Neural progenitor cell (in vitro differentiated cells): ENCODE measurements around the gene PCCA. TPM values are rescaled to one million over a fixed set of nuclear protein-coding genes. Genes with fewer than 3 reads are reported as not detected.

ENCODE experiments used
- DNase-seq: peaks from one replicate; pipeline ENCODE4 v3.0.0-alpha.2; 2016; ENCODE audit warnings: low spot score
- H2AFZ ChIP-seq: fragments of 200-600 bp; sonication (generic); replicated peaks from 2 replicates; pipeline ENCODE4 v1.6.1; 2016; ENCODE audit warnings: antibody characterized with exemption
- H3F3A ChIP-seq: fragments of 200-600 bp; sonication (generic); 2 replicates; pipeline ENCODE4 v1.6.1; 2016; ENCODE audit warnings: antibody characterized with exemption, low read depth
- H3K27ac ChIP-seq: fragments of 200-600 bp; sonication (generic); 2 replicates; pipeline ENCODE4 v1.5.1; 2016; ENCODE audit warnings: mild to moderate bottlenecking
- H3K27me3 ChIP-seq: fragments of 200-600 bp; sonication (generic); 2 replicates; pipeline ENCODE4 v1.6.1; 2016; ENCODE audit warnings: mild to moderate bottlenecking, moderate library complexity
- H3K36me3 ChIP-seq: fragments of 200-600 bp; sonication (generic); 2 replicates; pipeline ENCODE4 v1.5.1; 2016
- H3K4me1 ChIP-seq: fragments of 200-600 bp; sonication (generic); 2 replicates; pipeline ENCODE4 v1.6.1; 2016; ENCODE audit warnings: mixed run types
- H3K4me2 ChIP-seq: fragments of 200-600 bp; sonication (generic); 2 replicates; pipeline ENCODE4 v1.6.1; 2016
- H3K4me3 ChIP-seq: fragments of 200-600 bp; sonication (generic); 2 replicates; pipeline ENCODE4 v1.5.1; 2016
- H3K79me2 ChIP-seq: fragments of 200-600 bp; sonication (generic); 2 replicates; pipeline ENCODE4 v1.6.1; 2016; ENCODE audit warnings: low read depth
- H3K9ac ChIP-seq: fragments of 200-600 bp; sonication (generic); 2 replicates; pipeline ENCODE4 v1.6.1; 2016
- H3K9me3 ChIP-seq: fragments of 200-600 bp; sonication (generic); 2 replicates; pipeline ENCODE4 v1.5.1; 2016; ENCODE audit warnings: low read depth
- H4K20me1 ChIP-seq: fragments of 200-600 bp; sonication (generic); 2 replicates; pipeline ENCODE4 v1.6.1; 2016; ENCODE audit warnings: low read depth
- H3K27ac Mint-ChIP-seq: 3 replicates; pipeline ENCODE4 v1.8.0; 2021; ENCODE audit warnings: mixed read lengths
- H3K27me3 Mint-ChIP-seq: 2 replicates; pipeline ENCODE4 v1.8.0; 2022; ENCODE audit warnings: low read depth, mild to moderate bottlenecking, inconsistent platforms, moderate library complexity, mixed read lengths; ENCODE audit not compliant: insufficient read depth
- H3K36me3 Mint-ChIP-seq: 3 replicates; pipeline ENCODE4 v1.8.0; 2021; ENCODE audit warnings: mixed read lengths
- H3K4me1 Mint-ChIP-seq: 3 replicates; pipeline ENCODE4 v1.8.0; 2021; ENCODE audit warnings: mixed read lengths
- H3K4me3 Mint-ChIP-seq: 3 replicates; pipeline ENCODE4 v1.8.0; 2021; ENCODE audit warnings: mild to moderate bottlenecking, moderate library complexity, mixed read lengths
- H3K9me3 Mint-ChIP-seq: 3 replicates; pipeline ENCODE4 v1.8.0; 2020; ENCODE audit warnings: mixed read lengths
- CTCF ChIP-seq: fragments of 200-600 bp; sonication (generic); IDR thresholded peaks from 2 replicates; pipeline ENCODE4 v1.5.1; 2017; ENCODE audit warnings: antibody characterized with exemption, mild to moderate bottlenecking
- EZH2 ChIP-seq: fragments of 200-600 bp; sonication (generic); IDR thresholded peaks from 2 replicates; pipeline ENCODE4 v1.6.1; 2017; ENCODE audit warnings: antibody characterized with exemption, mild to moderate bottlenecking, moderate library complexity
- EZH2phosphoT487 ChIP-seq: fragments of 200-600 bp; sonication (generic); IDR thresholded peaks from 2 replicates; pipeline ENCODE4 v1.6.1; 2017; ENCODE audit warnings: antibody characterized with exemption
- total RNA-seq: library from RNA; depleted of rRNA; stranded (reverse); fragments of >200 nt; gene quantifications from 2 replicates; pipeline ENCODE4 v1.2.3, GENCODE V29; 2015; ENCODE audit warnings: low replicate concordance

Gene PCCA
- total RNA-seq, 1 donor from 2014 or later = 60.6 TPM

DNA sequence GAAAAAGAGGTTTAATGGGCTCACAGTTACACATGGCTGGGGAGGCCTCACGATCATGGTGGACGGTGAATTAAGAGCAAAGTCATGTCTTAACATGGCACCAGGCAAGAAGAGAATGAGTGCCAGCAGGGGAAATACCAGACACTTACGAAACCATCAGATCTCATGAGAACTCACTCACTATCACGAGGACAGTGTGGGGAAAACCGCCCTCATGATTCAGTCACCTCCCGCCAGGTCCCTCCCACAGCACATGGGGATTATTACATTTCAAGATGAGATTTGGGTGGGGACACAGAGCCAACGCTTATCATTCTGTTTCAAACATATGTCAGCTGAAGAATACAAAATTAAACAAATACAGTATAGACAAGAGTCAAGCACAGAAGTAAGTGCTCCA is 165.1 kb downstream of the PCCA start:
- no peaks in the 10 kb centered on the region for H3K4me1 ChIP-seq
- no peak overlapping the region for H2AFZ ChIP-seq
- H3K4me1 Mint-ChIP-seq = peaks cover 30% of the 10 kb centered on the region
- no peak overlapping the region for H3K4me3 ChIP-seq
- H3K27ac Mint-ChIP-seq = no peak overlapping the region
- DNase-seq = no peak
- H3K27ac ChIP-seq = no peak overlapping the region
- peaks cover 5% of the 10 kb centered on the region for H3K79me2 ChIP-seq
- H3K4me3 Mint-ChIP-seq = no peak overlapping the region
- no peaks in the 10 kb centered on the region for H3K9me3 ChIP-seq
- H3K36me3 ChIP-seq = no peaks in the 10 kb centered on the region
- H4K20me1 ChIP-seq = no peaks in the 10 kb centered on the region
- no peak overlapping the region for H3K4me2 ChIP-seq
- no peaks in the 10 kb centered on the region for H3K27me3 ChIP-seq
- TF ChIP-seq EZH2phosphoT487 (no peak), CTCF (no peak), EZH2 (no peak)
- peaks cover 6% of the 10 kb centered on the region for H3K9me3 Mint-ChIP-seq
- H3F3A ChIP-seq = no peaks in the 10 kb centered on the region
- H3K36me3 Mint-ChIP-seq = peaks cover 33% of the 10 kb centered on the region
- H3K9ac ChIP-seq = no peak overlapping the region
- peaks cover 2% of the 10 kb centered on the region for H3K27me3 Mint-ChIP-seq

DNA sequence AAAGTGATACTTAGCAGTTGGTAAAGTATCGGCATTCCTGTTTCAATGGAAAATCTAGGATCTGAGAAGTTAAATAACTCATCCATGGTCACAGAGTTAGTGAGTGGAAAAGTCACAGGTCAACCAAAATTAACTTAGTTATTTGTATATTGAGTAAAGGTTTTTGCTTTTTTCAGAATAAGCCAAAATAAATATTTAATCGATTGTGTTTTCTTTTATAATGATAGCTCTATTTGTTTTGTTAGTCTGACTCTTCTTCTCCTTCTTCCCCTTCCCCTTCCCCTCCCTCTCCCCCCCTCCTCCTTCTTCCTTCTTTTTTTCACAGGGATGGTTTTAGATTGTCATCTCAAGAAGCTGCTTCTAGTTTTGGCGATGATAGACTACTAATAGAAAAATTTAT is 173.5 kb downstream of the PCCA start:
- Histone ChIP-seq H3K9me3 (no peaks in the 10 kb centered on the region), H3K27me3 (no peaks in the 10 kb centered on the region), H3K79me2 (no peaks in the 10 kb centered on the region), H3K4me3 (no peak overlapping the region), H3K4me1 (no peaks in the 10 kb centered on the region), H3K9ac (no peak overlapping the region), H4K20me1 (no peaks in the 10 kb centered on the region), H3F3A (peaks cover 3% of the 10 kb centered on the region), H2AFZ (no peak overlapping the region), H3K4me2 (no peak overlapping the region), H3K27ac (no peak overlapping the region), H3K36me3 (no peaks in the 10 kb centered on the region)
- Mint-ChIP-seq H3K27me3 (no peaks in the 10 kb centered on the region), H3K27ac (no peak overlapping the region), H3K4me1 (peaks cover 7% of the 10 kb centered on the region), H3K9me3 (no peaks in the 10 kb centered on the region), H3K36me3 (peaks cover 23% of the 10 kb centered on the region), H3K4me3 (no peak overlapping the region)
- TF ChIP-seq EZH2 = no peak
- TF ChIP-seq EZH2phosphoT487 = no peak
- TF ChIP-seq CTCF = no peak
- DNase-seq = no peak

DNA sequence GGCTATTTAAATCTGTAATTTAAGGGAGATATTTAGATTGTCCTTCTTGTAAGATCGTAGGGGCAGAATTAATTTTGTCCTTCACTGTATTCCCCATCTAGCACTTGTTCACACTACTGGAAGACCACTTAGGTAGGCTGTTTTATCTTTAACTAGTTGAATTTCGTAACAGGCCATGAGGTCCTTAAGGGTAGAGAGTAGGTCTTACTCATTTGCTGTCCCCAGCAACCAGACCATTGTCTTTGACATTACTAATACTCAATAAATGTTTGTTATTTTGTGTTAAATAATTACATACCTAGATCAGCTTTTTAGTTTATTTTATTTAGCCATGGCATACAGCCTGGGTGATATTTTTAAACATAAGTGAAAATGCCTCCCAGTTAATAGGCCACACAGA is 177.1 kb downstream of the PCCA start:
- Histone ChIP-seq H3K79me2 (no peaks in the 10 kb centered on the region), H3K4me3 (no peak overlapping the region), H3K36me3 (no peaks in the 10 kb centered on the region), H3K4me1 (no peaks in the 10 kb centered on the region), H3F3A (peaks cover 3% of the 10 kb centered on the region), H3K27ac (no peak overlapping the region), H4K20me1 (no peaks in the 10 kb centered on the region), H3K9me3 (no peaks in the 10 kb centered on the region), H2AFZ (no peak overlapping the region), H3K27me3 (no peaks in the 10 kb centered on the region), H3K4me2 (no peak overlapping the region), H3K9ac (no peak overlapping the region)
- H3K27me3 Mint-ChIP-seq = no peaks in the 10 kb centered on the region
- no peaks in the 10 kb centered on the region for H3K9me3 Mint-ChIP-seq
- no peaks in the 10 kb centered on the region for H3K4me1 Mint-ChIP-seq
- DNase-seq = no peak
- H3K36me3 Mint-ChIP-seq = peaks cover 23% of the 10 kb centered on the region
- H3K27ac Mint-ChIP-seq = no peak overlapping the region
- no peak for TF ChIP-seq CTCF
- no peak for TF ChIP-seq EZH2phosphoT487
- no peak for TF ChIP-seq EZH2
- H3K4me3 Mint-ChIP-seq = no peak overlapping the region

GRCh38 chr13:100269837-100270236 is 180.9 kb downstream of the PCCA start:
- no peaks in the 10 kb centered on the region for H3K9me3 ChIP-seq
- Mint-ChIP-seq H3K4me3 (no peak overlapping the region), H3K27me3 (no peaks in the 10 kb centered on the region), H3K9me3 (no peaks in the 10 kb centered on the region), H3K27ac (no peak overlapping the region), H3K36me3 (peaks cover 24% of the 10 kb centered on the region), H3K4me1 (no peaks in the 10 kb centered on the region)
- DNase-seq = no peak
- H3K4me2 ChIP-seq = no peak overlapping the region
- no peak overlapping the region for H3K9ac ChIP-seq
- no peaks in the 10 kb centered on the region for H3K79me2 ChIP-seq
- H3K4me3 ChIP-seq = no peak overlapping the region
- H3K27me3 ChIP-seq = no peaks in the 10 kb centered on the region
- no peak overlapping the region for H3K27ac ChIP-seq
- no peaks in the 10 kb centered on the region for H3F3A ChIP-seq
- H3K36me3 ChIP-seq = no peaks in the 10 kb centered on the region
- H2AFZ ChIP-seq = no peak overlapping the region
- H3K4me1 ChIP-seq = no peaks in the 10 kb centered on the region
- no peak for TF ChIP-seq CTCF
- no peak for TF ChIP-seq EZH2
- TF ChIP-seq EZH2phosphoT487 = no peak
- H4K20me1 ChIP-seq = no peaks in the 10 kb centered on the region
